Measurements from ENCODE around the gene TDRD12.

- TF ChIP-seq CTCF (IDR thresholded peaks at IDR 0.05): no peak
- no peak for TF ChIP-seq ZFX (IDR thresholded peaks at IDR 0.05; ENCODE audit: borderline replicate concordance)
These were observed 104.2 kb downstream of the TDRD12 start for GRCh38 chr19:32823747-32824102.
